Adipocyte (in vitro differentiated cells): ENCODE results near the gene SAE1.
"Not testable (repeated sequence)": the region's sequence is repeated elsewhere in the genome, so short reads cannot be mapped to it uniquely, and the experiment has no call there.

Experiments
- DNase-seq: peaks from one replicate; pipeline ENCODE4 v3.0.0-alpha.2; 2015; ENCODE audit warnings: low read depth
- H3K27me3 ChIP-seq: replicated peaks from 2 replicates; pipeline ENCODE4 v1.7.0; 2013; ENCODE audit warnings: mild to moderate bottlenecking, low read length, moderate library complexity; ENCODE audit not compliant: control insufficient read depth, insufficient read depth
- H3K36me3 ChIP-seq: 2 replicates; pipeline ENCODE4 v1.7.0; 2013; ENCODE audit warnings: low read length, mild to moderate bottlenecking, moderate library complexity; ENCODE audit not compliant: control insufficient read depth, insufficient read depth, severe bottlenecking
- H3K4me1 ChIP-seq: 2 replicates; pipeline ENCODE4 v1.7.0; 2013; ENCODE audit warnings: mild to moderate bottlenecking, low read length, moderate library complexity; ENCODE audit not compliant: control insufficient read depth, insufficient read depth
- H3K4me3 ChIP-seq: 2 replicates; pipeline ENCODE4 v1.7.0; 2013; ENCODE audit warnings: mild to moderate bottlenecking, low read length, moderate library complexity
- H3K9ac ChIP-seq: 2 replicates; pipeline ENCODE4 v1.7.0; 2013; ENCODE audit warnings: mild to moderate bottlenecking, low read length, moderate library complexity
- H3K9me3 ChIP-seq: 2 replicates; pipeline ENCODE4 v1.7.0; 2013; ENCODE audit warnings: mild to moderate bottlenecking, low read length, moderate library complexity; ENCODE audit not compliant: control insufficient read depth

SAE1 gene

DNA sequence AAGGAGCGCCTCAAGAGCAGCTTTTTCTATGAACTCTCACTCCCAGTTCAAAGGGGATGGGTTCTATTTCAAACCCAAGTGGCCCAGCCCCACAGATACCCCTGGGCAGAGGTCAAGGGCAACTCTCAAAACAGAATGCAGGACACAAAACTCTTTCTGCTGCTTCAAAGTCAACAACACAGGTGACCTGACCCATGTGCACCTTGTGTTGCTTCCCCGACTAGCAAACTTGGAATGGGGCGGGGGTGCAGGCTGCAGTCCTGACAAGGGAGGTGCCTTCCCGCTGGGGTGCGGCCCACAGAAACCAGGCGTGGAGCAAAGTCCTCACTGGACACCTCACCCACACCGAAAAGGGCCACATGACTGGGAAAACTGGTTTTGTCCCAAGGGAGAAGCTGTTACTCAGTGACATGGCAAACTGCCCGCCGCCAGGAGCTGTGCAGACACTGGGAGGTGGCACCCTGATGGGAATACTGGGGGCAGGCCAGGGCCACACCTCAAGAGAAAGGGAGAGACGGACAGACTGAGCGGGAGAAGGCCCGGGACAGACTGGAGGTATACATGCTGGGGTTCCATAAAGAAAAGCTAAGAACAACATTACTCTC lies 34.4 kb upstream of the SAE1 start:
- Histone ChIP-seq H3K4me1 (peaks cover 40% of the 10 kb centered on the region), H3K36me3 (peaks cover 25% of the 10 kb centered on the region)
- DNase-seq = no peak

DNA sequence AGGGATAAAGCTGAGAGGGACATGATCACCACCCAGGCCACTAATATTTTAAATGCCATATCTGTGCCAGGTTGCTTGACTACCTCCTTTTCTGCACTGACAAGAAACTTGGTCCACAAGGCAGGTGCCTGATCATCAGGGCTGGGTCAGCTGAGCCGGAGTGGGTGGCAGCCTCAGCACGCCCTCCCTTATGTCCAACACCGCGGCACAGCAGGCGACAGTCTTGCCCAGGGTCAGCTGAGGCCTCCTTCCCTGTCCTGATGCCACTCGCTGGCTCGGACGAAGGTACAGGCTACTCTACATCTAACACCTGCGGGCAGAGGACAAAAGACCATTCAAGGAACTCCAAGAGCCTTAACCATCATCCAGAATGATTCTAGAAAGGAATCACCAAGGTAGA lies 33.9 kb upstream of the SAE1 start:
- Histone ChIP-seq H3K4me1 (peaks cover 41% of the 10 kb centered on the region), H3K9ac (no peak overlapping the region), H3K9me3 (no peaks in the 10 kb centered on the region), H3K36me3 (peaks cover 25% of the 10 kb centered on the region), H3K27me3 (no peaks in the 10 kb centered on the region), H3K4me3 (no peak overlapping the region)
- no peak for DNase-seq

More for the DNA sequence above, 34.4 kb upstream of the SAE1 start:
- Histone ChIP-seq H3K27me3 (no peaks in the 10 kb centered on the region), H3K9ac (no peak overlapping the region), H3K9me3 (no peaks in the 10 kb centered on the region), H3K4me3 (no peak overlapping the region)

DNA sequence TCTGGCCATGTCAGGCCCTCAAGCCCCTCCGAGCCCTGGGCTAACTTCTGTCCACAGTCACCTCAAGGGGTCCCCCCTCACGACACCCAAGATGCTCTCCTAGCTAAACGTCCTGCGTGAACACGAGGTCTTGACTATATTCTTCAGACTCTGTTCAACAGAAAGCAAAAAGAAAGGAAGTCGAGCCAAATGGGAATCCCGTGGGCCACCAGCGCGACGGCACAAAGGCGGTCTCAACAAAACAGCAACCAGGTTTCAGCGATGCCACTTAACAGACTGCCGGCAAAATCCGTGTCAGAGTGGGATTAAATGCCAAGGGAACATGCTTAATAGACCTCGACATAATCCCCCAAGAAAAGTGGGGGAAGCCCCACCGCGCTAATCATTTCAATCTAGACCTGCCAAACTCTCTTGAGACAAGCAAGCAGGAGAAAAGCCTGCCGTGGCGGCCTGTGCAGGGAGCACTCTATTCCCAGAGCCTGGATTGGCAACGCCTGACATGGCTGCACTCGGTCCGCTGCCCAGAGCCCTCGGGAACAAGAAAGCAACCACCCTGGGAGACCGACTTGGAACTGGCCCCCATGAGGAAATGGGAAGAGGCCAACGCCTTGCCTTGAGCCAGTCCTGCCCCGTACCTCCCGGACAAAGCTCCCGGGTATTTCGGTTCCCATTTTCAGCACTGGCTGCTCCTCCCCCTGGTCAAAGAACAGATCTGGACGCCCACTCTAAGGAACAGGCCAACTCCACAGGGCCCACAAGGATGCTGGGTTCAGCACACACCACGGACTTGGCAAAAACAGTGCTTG lies 33.0 kb upstream of the SAE1 start:
- Histone ChIP-seq H3K36me3 (peaks cover 18% of the 10 kb centered on the region), H3K9me3 (no peaks in the 10 kb centered on the region), H3K9ac (peak overlapping the region; percentile 74), H3K4me1 (peaks cover 50% of the 10 kb centered on the region), H3K4me3 (peak overlapping the region; percentile 68), H3K27me3 (no peaks in the 10 kb centered on the region)
- no peak for DNase-seq

DNA sequence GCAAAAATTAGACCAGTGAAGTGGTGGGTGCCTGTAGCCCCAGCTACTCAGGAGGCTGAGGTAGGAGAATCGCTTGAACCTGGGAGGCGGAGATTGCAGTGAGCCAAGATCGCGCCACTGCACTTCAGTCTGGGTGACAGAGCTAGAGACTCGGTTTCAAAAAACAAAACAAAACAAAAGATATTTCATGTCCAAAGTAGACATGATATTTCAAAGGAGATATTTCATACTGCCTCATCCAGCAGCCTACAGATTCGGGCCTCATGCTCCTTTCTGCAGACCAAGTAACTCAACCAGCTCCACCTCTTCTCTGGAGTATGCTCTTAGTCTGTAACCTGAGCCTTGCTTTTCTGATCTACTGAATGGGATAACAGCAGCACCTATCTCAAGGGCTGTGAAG lies 32.0 kb upstream of the SAE1 start:
- Histone ChIP-seq H3K9me3 (no peaks in the 10 kb centered on the region), H3K9ac (no peak overlapping the region), H3K4me1 (peaks cover 54% of the 10 kb centered on the region), H3K4me3 (no peak overlapping the region), H3K27me3 (no peaks in the 10 kb centered on the region), H3K36me3 (peaks cover 14% of the 10 kb centered on the region)
- DNase-seq = no peak

DNA sequence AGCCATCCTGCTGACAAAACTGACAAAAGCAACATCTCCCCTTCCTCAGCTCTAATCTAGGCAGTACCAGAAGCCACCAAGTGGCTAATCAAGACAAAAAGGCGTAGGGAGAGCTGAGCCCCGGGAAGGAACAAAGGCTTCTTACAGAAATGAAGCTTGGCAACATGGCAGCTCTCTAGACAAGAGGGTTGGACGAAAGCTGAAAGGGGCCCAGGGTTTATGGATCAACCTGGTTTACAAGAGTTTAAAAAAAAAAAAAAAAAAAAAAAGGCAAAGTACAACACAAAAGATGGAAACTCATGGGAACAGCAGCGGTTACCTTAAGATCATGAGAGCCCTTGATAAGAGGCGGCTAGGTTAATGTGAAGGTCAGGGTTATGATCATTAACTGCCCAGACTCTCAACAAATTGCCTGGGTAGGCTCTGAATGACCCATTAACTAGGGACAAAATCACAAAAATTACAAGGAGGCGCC lies 31.0 kb upstream of the SAE1 start:
- no peak for DNase-seq
- peaks cover 4% of the 10 kb centered on the region for H3K36me3 ChIP-seq
- H3K4me3 ChIP-seq = no peak overlapping the region
- H3K9ac ChIP-seq = no peak overlapping the region
- peaks cover 54% of the 10 kb centered on the region for H3K4me1 ChIP-seq
- no peaks in the 10 kb centered on the region for H3K9me3 ChIP-seq
- no peaks in the 10 kb centered on the region for H3K27me3 ChIP-seq

DNA sequence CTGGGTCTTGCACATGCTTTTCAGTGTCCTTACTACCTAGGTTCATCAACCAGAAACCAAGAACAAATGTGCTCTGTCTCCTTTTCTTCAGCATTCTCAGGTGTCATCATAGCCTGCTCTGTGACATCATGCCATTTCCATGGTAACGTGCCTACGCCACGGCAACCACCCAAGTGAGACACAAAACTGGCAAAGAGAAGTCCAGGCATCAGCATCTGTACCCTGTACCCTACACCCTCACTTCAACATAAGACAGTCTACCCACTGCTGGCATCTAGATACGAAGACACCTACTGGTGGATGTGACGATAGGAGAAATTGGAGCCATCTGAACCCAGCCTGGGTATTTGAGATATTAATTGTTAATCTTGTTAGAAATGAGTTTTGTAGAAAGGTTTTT lies 30.3 kb upstream of the SAE1 start:
- H3K9me3 ChIP-seq = no peaks in the 10 kb centered on the region
- no peak overlapping the region for H3K9ac ChIP-seq
- H3K36me3 ChIP-seq = peaks cover 4% of the 10 kb centered on the region
- peaks cover 49% of the 10 kb centered on the region for H3K4me1 ChIP-seq
- H3K27me3 ChIP-seq = no peaks in the 10 kb centered on the region
- DNase-seq = no peak
- no peak overlapping the region for H3K4me3 ChIP-seq

DNA sequence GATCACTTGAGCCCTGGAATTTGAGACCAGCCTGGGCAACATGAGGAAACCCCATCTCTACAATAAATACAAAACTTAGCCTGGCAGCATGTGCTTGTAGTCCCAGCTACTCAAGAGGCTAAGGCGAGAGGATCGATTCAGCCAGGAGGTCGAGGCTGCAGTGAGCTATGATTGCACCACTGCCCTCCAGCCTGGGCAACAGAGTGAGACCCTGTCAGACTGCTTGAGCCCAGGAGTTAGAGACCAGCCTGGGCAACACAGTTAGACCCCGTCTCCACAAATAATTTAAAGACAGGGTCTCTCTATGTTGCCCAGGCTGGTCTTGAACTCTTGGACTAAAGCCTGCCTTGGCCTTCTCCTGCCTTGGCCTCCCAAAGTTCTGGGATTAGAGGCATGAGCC lies 29.5 kb upstream of the SAE1 start:
- H3K4me3 ChIP-seq, H3K9me3 ChIP-seq, DNase-seq, H3K36me3 ChIP-seq, H3K9ac ChIP-seq, H3K27me3 ChIP-seq: not testable (repeated sequence)
- peaks cover 46% of the 10 kb centered on the region for H3K4me1 ChIP-seq

DNA sequence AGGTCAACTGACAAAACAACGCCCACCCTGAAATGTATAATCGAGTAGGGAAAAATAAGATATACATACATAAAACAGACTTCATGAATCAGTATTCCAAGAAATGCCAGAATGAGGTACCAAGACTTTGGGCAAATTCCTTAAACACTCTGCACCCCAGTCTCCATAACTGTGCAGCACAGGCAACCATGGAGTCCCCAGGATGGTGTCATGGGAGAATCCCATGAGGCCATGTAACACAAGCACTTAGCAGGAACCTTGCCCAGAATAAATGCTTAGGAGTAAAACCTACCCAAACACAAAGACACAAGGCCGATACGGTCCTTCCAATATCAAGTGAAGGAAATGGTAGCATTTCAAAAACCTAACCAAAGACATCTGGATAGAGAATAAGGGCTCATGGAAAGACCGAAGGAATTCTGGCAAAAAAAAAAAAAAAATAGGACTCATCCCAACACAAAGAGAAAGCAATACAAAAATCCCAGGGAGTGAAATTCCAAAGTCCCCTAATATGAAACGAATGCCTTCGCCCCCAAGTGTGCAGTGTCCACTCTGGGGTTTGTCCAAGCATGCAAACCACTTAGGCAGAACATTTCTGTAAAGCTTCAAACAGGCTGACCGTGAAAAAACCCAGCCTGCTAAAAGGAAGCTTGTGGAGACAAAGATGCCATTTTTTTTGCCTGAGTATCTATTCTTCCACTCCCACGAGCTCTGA lies 28.1 kb upstream of the SAE1 start:
- peaks cover 4% of the 10 kb centered on the region for H3K36me3 ChIP-seq
- no peaks in the 10 kb centered on the region for H3K9me3 ChIP-seq
- peak overlapping the region; percentile 44 for H3K9ac ChIP-seq
- peak overlapping the region; percentile 39 for H3K4me3 ChIP-seq
- H3K4me1 ChIP-seq = peaks cover 45% of the 10 kb centered on the region
- H3K27me3 ChIP-seq = no peaks in the 10 kb centered on the region
- DNase-seq = peak; percentile 15

DNA sequence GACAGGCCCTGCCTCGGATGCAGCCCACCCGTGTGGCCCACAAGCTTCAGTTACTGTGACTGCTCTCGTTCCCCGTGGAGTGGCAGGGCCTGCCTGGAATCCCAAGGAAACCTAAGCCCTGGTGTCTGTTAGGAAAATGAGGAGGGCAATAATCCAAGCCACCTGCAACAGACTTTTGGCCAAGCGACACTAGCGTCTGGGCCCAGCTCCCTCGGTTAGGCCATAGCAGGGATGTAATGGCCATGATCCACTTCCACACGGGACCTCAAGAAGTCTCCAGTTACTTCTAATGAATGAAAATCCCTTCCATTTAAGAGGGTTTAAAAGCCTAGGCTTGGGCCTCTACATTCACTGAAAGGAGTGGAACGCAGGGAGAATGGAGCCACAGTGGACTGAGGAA lies 26.0 kb upstream of the SAE1 start:
- peaks cover 4% of the 10 kb centered on the region for H3K36me3 ChIP-seq
- H3K27me3 ChIP-seq = no peaks in the 10 kb centered on the region
- no peak for DNase-seq
- no peak overlapping the region for H3K4me3 ChIP-seq
- H3K4me1 ChIP-seq = peaks cover 53% of the 10 kb centered on the region
- H3K9me3 ChIP-seq = no peaks in the 10 kb centered on the region
- no peak overlapping the region for H3K9ac ChIP-seq

DNA sequence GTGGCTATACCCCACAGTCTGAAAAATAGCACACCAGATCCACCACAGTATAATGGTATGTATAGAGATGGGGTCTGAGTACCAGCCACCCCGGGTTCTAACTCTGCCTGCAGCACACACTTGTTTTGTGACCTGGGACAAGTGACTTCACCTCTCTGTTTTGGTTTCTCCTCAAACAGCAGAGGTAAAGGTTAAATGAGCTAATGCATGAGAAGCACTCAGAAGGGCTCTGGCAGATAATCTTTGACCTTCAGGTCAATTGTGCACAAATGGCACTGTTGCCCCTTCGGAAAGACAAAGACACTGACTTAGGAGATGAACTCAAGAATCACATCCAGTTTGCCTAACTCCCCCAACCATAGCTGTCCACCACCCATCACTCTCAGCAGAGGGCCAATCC lies 24.8 kb upstream of the SAE1 start:
- Histone ChIP-seq H3K4me1 (peaks cover 61% of the 10 kb centered on the region), H3K27me3 (no peaks in the 10 kb centered on the region), H3K36me3 (no peaks in the 10 kb centered on the region), H3K4me3 (no peak overlapping the region), H3K9ac (no peak overlapping the region), H3K9me3 (no peaks in the 10 kb centered on the region)
- no peak for DNase-seq

DNA sequence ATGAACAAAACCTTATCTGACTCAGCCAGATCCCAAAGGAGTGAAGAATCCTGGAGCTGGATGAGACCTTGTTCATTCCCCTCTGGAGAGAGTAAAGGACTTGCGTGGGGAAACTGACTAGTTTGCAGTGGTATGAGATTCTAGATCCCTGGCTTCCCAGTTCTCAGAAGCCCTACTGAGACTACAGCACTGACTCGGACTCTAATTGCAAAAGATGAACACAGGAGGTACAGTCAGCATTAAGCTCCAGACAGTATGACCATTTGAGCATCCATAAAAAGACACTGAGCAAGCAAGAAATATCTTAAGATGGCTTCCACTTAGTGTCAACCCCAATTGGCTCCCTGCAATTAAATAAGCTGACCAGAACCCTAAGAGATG lies 23.8 kb upstream of the SAE1 start:
- DNase-seq = peak; percentile 41
- Histone ChIP-seq H3K4me3 (peak overlapping the region; percentile 14), H3K27me3 (no peaks in the 10 kb centered on the region), H3K36me3 (no peaks in the 10 kb centered on the region), H3K9ac (peak overlapping the region; percentile 36), H3K9me3 (no peaks in the 10 kb centered on the region), H3K4me1 (peaks cover 60% of the 10 kb centered on the region)
